Measurements from ENCODE around the gene PCNP. TPM values are rescaled to one million over a fixed set of nuclear protein-coding genes. Genes with fewer than 3 reads are reported as not detected.

The PCNP gene
- total and polyA plus RNA-seq, 9 of the 15 experiments (the other 6 are each of a cell fraction or from before 2014, with no cell fraction given), result 54.3 to 170 (median 150) TPM

GRCh38 chr3:101529816-101530685 is 43.9 kb upstream of the PCNP start (continued):
- TF ChIP-seq NCOA2 (IDR thresholded peaks at IDR 0.05; ENCODE audit: partially characterized antibody in 2 of 2) (peak; percentile 33 to 49), ETS1 (conservative IDR thresholded peaks at IDR 0.05; ENCODE audit: control insufficient read depth, low read depth, low read length) (peak; percentile 55; the same call in 1 of the 2 replicates), AFF1 (IDR thresholded peaks at IDR 0.05; ENCODE audit: low read depth in 1 of 2, partially characterized antibody in 2 of 2) (peak; percentile 25 to 55), TSHZ1 (CRISPR knock-in tag; IDR thresholded peaks at IDR 0.05) (no peak), ZNF512 (tag; IDR thresholded peaks at IDR 0.05) (no peak), ZZZ3 (IDR thresholded peaks at IDR 0.05) (no peak), ZKSCAN8 (CRISPR knock-in tag; IDR thresholded peaks at IDR 0.05) (peak; percentile 90), ZNF253 (CRISPR knock-in tag; conservative IDR thresholded peaks at IDR 0.05) (no peak), MAFK (IDR thresholded peaks at IDR 0.05; ENCODE audit: low read length) (no peak), ZNF445 (CRISPR knock-in tag; IDR thresholded peaks at IDR 0.05; ENCODE audit: low read depth) (0 out of 2 replicates have a peak, but pooled peaks have one; percentile 35), SFPQ (IDR thresholded peaks at IDR 0.05; ENCODE audit: low read depth, low read length) (no peak), CHD2 (IDR thresholded peaks at IDR 0.05; ENCODE audit: low read depth, low read length) (peak; percentile 30; the same call in 1 of the 2 replicates)

Data from K562 (cell line).